HG03139 (cell line): ENCODE data around the gene SARS1.

ENCODE experiments used
- ATAC-seq: cut with Tn5 transposase; IDR thresholded peaks from one replicate; pipeline ENCODE4 v1.9.1; 2021; ENCODE audit not compliant: unreplicated experiment

The SARS1 gene

GRCh38 chr1:109259674-109260557 lies 46.2 kb downstream of the SARS1 start:
- no peak for ATAC-seq

- no peak for ATAC-seq
These were observed 47.3 kb downstream of the SARS1 start for GRCh38 chr1:109261006-109261405.

- ATAC-seq = no peak
These were observed 47.9 kb downstream of the SARS1 start for GRCh38 chr1:109261578-109261977.

- ATAC-seq = no peak
These were observed 48.7 kb downstream of the SARS1 start for GRCh38 chr1:109262231-109263055.

- ATAC-seq = no peak
These were observed 49.5 kb downstream of the SARS1 start for GRCh38 chr1:109263234-109263596.

- peak; percentile 74 for ATAC-seq
These were observed 50.1 kb downstream of the SARS1 start for GRCh38 chr1:109263597-109264378.

GRCh38 chr1:109264379-109264755 lies 50.6 kb downstream of the SARS1 start:
- ATAC-seq = no peak

GRCh38 chr1:109265016-109265415 lies 51.3 kb downstream of the SARS1 start:
- no peak for ATAC-seq

GRCh38 chr1:109265741-109266330 lies 52.1 kb downstream of the SARS1 start:
- ATAC-seq = no peak

GRCh38 chr1:109266965-109267364 lies 53.2 kb downstream of the SARS1 start:
- no peak for ATAC-seq

- ATAC-seq = no peak
These were observed 54.1 kb downstream of the SARS1 start for GRCh38 chr1:109267743-109268300.

GRCh38 chr1:109268431-109269211 lies 54.9 kb downstream of the SARS1 start:
- ATAC-seq = no peak

- ATAC-seq = no peak
These were observed 55.7 kb downstream of the SARS1 start for GRCh38 chr1:109269212-109269980.

GRCh38 chr1:109269981-109270622 lies 56.4 kb downstream of the SARS1 start:
- ATAC-seq = no peak

GRCh38 chr1:109270623-109271317 lies 57.1 kb downstream of the SARS1 start:
- ATAC-seq = no peak

- ATAC-seq = no peak
These were observed 57.7 kb downstream of the SARS1 start for GRCh38 chr1:109271458-109271857.

GRCh38 chr1:109272021-109272799 lies 58.5 kb downstream of the SARS1 start:
- no peak for ATAC-seq
